Vagina (tissue), 2 donors: Measurements from ENCODE around the gene AGO4.

Experiments
- CTCF ChIP-seq, 3 experiments: fragments of 450-650 bp in 2 of 3; fragments of 200-600 bp in 1 of 3; sonication (generic) in 1 of 3; IDR thresholded peaks; one replicate each; pipeline ENCODE4 v1.5.1; 2017 to 2019; ENCODE audit warnings: antibody characterized with exemption in 3 of 3, mild to moderate bottlenecking in 2 of 3, moderate library complexity in 2 of 3
- POLR2A ChIP-seq, 2 donors: fragments of 450-650 bp; IDR thresholded peaks; one replicate each; pipeline ENCODE4 v1.6.1; 2017; ENCODE audit warnings: antibody characterized with exemption in 2 of 2, mild to moderate bottlenecking in 2 of 2, moderate library complexity in 2 of 2
- POLR2AphosphoS5 ChIP-seq, 2 donors: sonication (generic); formaldehyde crosslinking; IDR thresholded peaks; one replicate each; pipeline ENCODE4 v1.9.0; 2017; ENCODE audit warnings: antibody characterized with exemption in 2 of 2, mild to moderate bottlenecking in 2 of 2, low read depth in 1 of 2; ENCODE audit not compliant: insufficient read depth in 1 of 2

- no peak for TF ChIP-seq CTCF (IDR thresholded peaks at IDR 0.05)
- no peak for TF ChIP-seq POLR2A (IDR thresholded peaks at IDR 0.05)
- TF ChIP-seq POLR2AphosphoS5 (IDR thresholded peaks at IDR 0.05; ENCODE audit: insufficient read depth in 1 of 2, low read depth in 1 of 2), result no peak
Measured at GRCh38 chr1:35790670-35791069, 17.1 kb upstream of the AGO4 start.
